ENCODE results near the gene PLCL1. TPM values are rescaled to one million over a fixed set of nuclear protein-coding genes. Genes with fewer than 3 reads are reported as not detected.
"Not testable (repeated sequence)": the region's sequence is repeated elsewhere in the genome, so short reads cannot be mapped to it uniquely, and the experiment has no call there.

Gene PLCL1
- total RNA-seq, 4 donors from 2014 or later, result 1.0 to 3.7 (median 2.6) TPM

DNA sequence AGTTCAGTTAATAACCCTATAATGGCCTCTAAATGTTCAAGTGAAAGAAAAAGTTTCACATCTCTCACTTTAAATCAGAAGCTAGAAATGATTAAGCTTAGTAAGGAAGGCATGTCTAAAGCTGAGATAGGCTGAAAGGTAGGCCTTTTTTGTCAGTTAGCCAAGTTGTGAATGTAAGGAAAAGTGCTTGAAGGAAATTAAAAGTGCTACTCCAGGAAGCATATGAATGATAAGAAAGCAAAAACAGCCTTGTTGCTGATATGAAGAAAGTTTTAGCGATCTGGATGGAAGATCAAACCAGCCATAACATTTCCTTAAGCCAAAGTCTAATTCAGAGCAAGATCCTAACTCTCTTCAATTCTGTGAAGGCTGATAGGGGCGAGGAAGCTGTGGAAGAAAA, 10.1 kb downstream of the PLCL1 start:
- intact Hi-C loops (cut with DNase I; ENCODE audit: low total_unique reads), result loop anchor here (10.0 kb wide), 1 partner anchor 310 kb away; no protein-coding TSS in a partner anchor
- TF ChIP-seq, protein P1, sequence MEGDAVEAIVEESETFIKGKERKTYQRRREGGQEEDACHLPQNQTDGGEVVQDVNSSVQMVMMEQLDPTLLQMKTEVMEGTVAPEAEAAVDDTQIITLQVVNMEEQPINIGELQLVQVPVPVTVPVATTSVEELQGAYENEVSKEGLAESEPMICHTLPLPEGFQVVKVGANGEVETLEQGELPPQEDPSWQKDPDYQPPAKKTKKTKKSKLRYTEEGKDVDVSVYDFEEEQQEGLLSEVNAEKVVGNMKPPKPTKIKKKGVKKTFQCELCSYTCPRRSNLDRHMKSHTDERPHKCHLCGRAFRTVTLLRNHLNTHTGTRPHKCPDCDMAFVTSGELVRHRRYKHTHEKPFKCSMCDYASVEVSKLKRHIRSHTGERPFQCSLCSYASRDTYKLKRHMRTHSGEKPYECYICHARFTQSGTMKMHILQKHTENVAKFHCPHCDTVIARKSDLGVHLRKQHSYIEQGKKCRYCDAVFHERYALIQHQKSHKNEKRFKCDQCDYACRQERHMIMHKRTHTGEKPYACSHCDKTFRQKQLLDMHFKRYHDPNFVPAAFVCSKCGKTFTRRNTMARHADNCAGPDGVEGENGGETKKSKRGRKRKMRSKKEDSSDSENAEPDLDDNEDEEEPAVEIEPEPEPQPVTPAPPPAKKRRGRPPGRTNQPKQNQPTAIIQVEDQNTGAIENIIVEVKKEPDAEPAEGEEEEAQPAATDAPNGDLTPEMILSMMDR (IDR thresholded peaks at IDR 0.05), result no peak
- TF ChIP-seq POLR2A (IDR thresholded peaks at IDR 0.05), result no peak
- no peak for DNase-seq (ENCODE audit: low spot score in 2 of 2)
- WGBS, 2 donors, result 70% methylated on average over 2 of the region's 2 CpGs
- no peak overlapping the region for H3K4me3 ChIP-seq (ENCODE audit: low read depth, poor library complexity, severe bottlenecking)

GRCh38 chr2:197821550-197822289, 17.3 kb downstream of the PLCL1 start:
- 80 to 87% methylated on average over 2 of the region's 2 CpGs for WGBS, 2 donors
- DNase-seq (ENCODE audit: low spot score in 2 of 2), result no peak
- intact Hi-C loops (cut with DNase I; ENCODE audit: low total_unique reads), result no loop called here
- no peak overlapping the region for H3K4me3 ChIP-seq (ENCODE audit: low read depth, poor library complexity, severe bottlenecking)
- TF ChIP-seq, protein P1 (IDR thresholded peaks at IDR 0.05), result no peak
- TF ChIP-seq POLR2A (IDR thresholded peaks at IDR 0.05), result no peak

DNA sequence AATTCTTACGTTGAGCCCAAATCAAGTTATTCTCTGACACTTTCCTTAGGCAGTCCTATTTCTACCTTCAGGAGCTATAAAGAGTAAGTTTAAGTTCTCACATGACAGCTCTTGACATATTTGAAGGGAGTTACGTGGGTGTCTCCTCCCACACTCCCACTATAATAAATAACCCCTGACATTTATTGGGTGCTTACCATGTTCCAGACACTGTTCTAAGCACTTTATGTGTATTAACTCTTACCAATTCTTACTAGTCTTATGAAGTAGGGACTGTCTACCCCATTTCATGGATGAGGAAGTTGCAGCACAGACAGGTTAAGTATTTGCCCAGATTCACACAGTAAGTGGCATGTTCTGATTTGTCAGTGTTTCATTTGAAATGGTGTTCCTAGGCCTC, 17.9 kb downstream of the PLCL1 start:
- no peak for TF ChIP-seq POLR2A (IDR thresholded peaks at IDR 0.05)
- TF ChIP-seq, protein P1 (IDR thresholded peaks at IDR 0.05), result no peak
- 42 to 46% methylated on average over 2 of the region's 2 CpGs for WGBS, 2 donors
- no peak overlapping the region for H3K4me3 ChIP-seq (ENCODE audit: low read depth, poor library complexity, severe bottlenecking)
- DNase-seq (ENCODE audit: low spot score in 2 of 2), result no peak
- intact Hi-C loops (cut with DNase I; ENCODE audit: low total_unique reads), result no loop called here

- intact Hi-C loops (cut with DNase I; ENCODE audit: low total_unique reads), result no loop called here
- no peak overlapping the region for H3K4me3 ChIP-seq (ENCODE audit: low read depth, poor library complexity, severe bottlenecking)
- no peak for TF ChIP-seq POLR2A (IDR thresholded peaks at IDR 0.05)
- TF ChIP-seq, protein P1 (IDR thresholded peaks at IDR 0.05), result no peak
- no peak for DNase-seq (ENCODE audit: low spot score in 2 of 2)
- 71 to 75% methylated on average over 2 of the region's 2 CpGs for WGBS, 2 donors
Observed at GRCh38 chr2:197827618-197828017, 23.2 kb downstream of the PLCL1 start.

DNA sequence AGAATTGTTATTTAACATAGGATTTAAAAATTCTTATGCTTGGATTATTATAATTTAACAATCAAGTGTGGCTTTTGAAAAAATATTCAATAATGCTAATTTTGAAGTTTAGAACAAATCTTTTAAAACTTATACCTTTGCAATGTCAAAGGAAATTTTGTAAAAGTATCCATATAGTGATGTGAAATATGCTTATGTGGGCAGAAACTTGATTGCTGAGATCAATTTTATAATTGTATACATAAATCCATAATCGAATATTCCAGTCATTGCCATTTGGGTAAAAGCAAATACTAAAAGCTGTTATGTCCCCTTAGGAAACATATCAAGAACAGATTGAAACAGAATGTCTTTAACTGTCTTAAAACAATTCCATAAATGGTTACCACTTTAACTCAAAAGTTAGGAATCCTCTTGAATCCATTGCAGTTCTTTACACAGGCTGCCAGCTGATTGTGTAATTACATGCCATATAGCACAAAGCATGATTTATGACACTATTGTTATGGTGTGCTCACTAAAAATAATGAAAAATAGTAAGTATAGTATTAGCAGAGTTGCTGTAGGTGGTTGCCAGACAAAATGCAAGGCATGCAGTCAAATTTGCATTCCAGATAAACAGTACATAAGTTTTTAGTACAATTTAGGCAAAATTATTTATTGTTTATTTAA, 24.2 kb downstream of the PLCL1 start:
- WGBS, 2 donors, result 56 to 65% methylated on average over 1 of the region's 1 CpG
- intact Hi-C loops (cut with DNase I; ENCODE audit: low total_unique reads), result no loop called here
- TF ChIP-seq POLR2A (IDR thresholded peaks at IDR 0.05), result no peak
- TF ChIP-seq, protein P1 (IDR thresholded peaks at IDR 0.05), result no peak
- no peak overlapping the region for H3K4me3 ChIP-seq (ENCODE audit: low read depth, poor library complexity, severe bottlenecking)
- DNase-seq (ENCODE audit: low spot score in 2 of 2), result no peak

DNA sequence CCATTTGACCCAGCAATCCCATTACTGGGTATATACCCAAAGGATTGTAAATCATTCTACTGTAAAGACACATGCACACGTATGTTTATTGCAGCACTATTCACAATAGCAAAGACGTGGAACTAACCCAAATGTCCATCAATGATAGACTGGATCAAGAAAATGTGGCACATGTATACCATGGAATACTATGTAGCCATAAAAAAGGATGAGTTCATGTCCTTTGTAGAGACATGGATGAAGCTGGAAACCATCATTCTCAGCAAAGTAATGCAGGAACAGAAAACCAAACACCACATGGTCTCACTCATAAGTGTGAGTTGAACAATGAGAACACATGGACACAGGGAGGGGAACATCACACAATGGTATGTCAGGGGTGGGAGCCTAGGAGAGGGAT, 30.4 kb downstream of the PLCL1 start:
- WGBS, 2 donors, result 78 to 89% methylated on average over 2 of the region's 2 CpGs
- H3K4me3 ChIP-seq (ENCODE audit: low read depth, poor library complexity, severe bottlenecking); DNase-seq (ENCODE audit: low spot score in 2 of 2); intact Hi-C loops (cut with DNase I; ENCODE audit: low total_unique reads): not testable (repeated sequence)

Data from lower leg skin (tissue), 4 donors.